ENCODE data around the gene GPR132. TPM values are rescaled to one million over a fixed set of nuclear protein-coding genes. Genes with fewer than 3 reads are reported as not detected.

The GPR132 gene
- total RNA-seq, 1 donor from 2014 or later = not detected

- DNase-seq (ENCODE audit: low read depth) (no peak), FAIRE-seq (no peak)
- TF ChIP-seq CTCF (IDR thresholded peaks at IDR 0.05; ENCODE audit: insufficient read depth, low read length, severe bottlenecking) = no peak
- H3K36me3 ChIP-seq (ENCODE audit: control insufficient read depth, insufficient read depth, low read length) = no peaks in the 10 kb centered on the region
- H3K27me3 ChIP-seq (ENCODE audit: control insufficient read depth, insufficient read depth, low read length) = no peaks in the 10 kb centered on the region
- H3K4me3 ChIP-seq (ENCODE audit: low read depth, low read length) = no peak overlapping the region
Measured at GRCh38 chr14:105096206-105096875, 31.1 kb upstream of the GPR132 start.

- no peak for DNase-seq (ENCODE audit: low read depth)
- peak; percentile 7 for FAIRE-seq
- no peak for TF ChIP-seq CTCF (IDR thresholded peaks at IDR 0.05; ENCODE audit: insufficient read depth, low read length, severe bottlenecking)
- Histone ChIP-seq H3K4me3 (ENCODE audit: low read depth, low read length) (no peak overlapping the region), H3K36me3 (ENCODE audit: control insufficient read depth, insufficient read depth, low read length) (no peaks in the 10 kb centered on the region), H3K27me3 (ENCODE audit: control insufficient read depth, insufficient read depth, low read length) (no peaks in the 10 kb centered on the region)
Measured at GRCh38 chr14:105095236-105095805, 30.1 kb upstream of the GPR132 start.

DNA sequence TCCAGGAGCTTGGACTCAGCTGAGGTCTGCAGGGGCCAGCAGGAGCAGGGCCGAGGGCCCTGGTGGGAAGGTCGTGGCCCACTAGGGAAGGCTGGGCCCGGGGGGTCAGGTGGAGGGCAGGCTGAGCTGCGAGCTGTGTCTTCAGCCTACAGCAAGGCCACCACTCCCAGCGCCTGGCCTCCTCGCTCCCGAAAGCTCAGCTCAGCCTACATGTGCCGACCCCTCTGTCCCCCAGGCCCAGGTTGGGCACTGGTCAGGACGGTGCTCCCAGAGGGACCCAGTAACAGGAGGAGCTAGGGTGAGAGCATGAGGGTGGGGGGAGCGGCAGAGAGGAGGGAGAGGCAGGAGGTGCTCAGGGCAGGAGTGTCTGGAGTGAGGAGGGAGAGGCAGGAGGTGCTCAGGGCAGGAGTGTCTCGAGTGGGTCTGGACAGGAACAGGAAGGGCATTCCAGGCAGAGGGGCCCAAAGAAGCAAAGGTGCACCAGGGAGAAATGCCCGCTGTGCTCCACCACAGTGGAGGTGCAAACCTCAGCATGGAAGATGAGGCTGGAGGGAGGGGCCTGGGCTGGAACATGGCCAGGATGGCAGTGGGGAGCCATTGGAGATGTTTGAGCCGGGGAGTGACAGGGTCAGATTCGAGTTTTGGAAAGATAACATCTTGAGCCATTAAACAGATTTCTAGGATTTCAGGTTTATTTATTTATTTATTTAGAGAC lies 29.1 kb upstream of the GPR132 start:
- Histone ChIP-seq H3K27me3 (ENCODE audit: control insufficient read depth, insufficient read depth, low read length) (no peaks in the 10 kb centered on the region), H3K36me3 (ENCODE audit: control insufficient read depth, insufficient read depth, low read length) (no peaks in the 10 kb centered on the region), H3K4me3 (ENCODE audit: low read depth, low read length) (peak overlapping the region; percentile 74)
- FAIRE-seq (no peak), DNase-seq (ENCODE audit: low read depth) (no peak)
- no peak for TF ChIP-seq CTCF (IDR thresholded peaks at IDR 0.05; ENCODE audit: insufficient read depth, low read length, severe bottlenecking)

- FAIRE-seq = no peak
- no peaks in the 10 kb centered on the region for H3K27me3 ChIP-seq (ENCODE audit: control insufficient read depth, insufficient read depth, low read length)
- H3K4me3 ChIP-seq (ENCODE audit: low read depth, low read length) = peak overlapping the region; percentile 74
- peak; percentile 82 for DNase-seq (ENCODE audit: low read depth)
- TF ChIP-seq CTCF (IDR thresholded peaks at IDR 0.05; ENCODE audit: insufficient read depth, low read length, severe bottlenecking) = peak; percentile 57
- H3K36me3 ChIP-seq (ENCODE audit: control insufficient read depth, insufficient read depth, low read length) = no peaks in the 10 kb centered on the region
Measured at GRCh38 chr14:105093431-105094192, 28.4 kb upstream of the GPR132 start.

DNA sequence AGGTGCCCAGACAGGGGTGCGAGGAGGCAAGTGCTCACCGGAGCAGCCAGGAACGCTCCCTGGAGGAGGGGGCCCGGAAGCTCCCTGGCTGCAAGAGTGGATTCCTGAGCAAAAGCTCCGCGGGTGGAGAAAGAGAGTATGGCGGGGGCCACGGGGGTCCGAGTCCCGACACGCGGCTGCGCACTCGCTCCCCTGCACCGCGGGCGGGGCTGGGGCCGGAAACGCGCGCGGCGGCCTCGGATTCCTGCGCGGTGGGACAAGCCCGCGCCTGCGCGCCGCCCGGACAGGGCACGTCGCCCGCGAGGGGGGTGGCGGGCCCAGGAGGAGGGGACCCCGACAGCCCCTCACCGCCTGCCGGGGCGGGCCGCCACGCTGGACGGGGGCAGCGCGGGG lies 27.8 kb upstream of the GPR132 start:
- Histone ChIP-seq H3K27me3 (ENCODE audit: control insufficient read depth, insufficient read depth, low read length) (no peaks in the 10 kb centered on the region), H3K4me3 (ENCODE audit: low read depth, low read length) (peak overlapping the region; percentile 74), H3K36me3 (ENCODE audit: control insufficient read depth, insufficient read depth, low read length) (no peaks in the 10 kb centered on the region)
- DNase-seq (ENCODE audit: low read depth) (no peak), FAIRE-seq (no peak)
- no peak for TF ChIP-seq CTCF (IDR thresholded peaks at IDR 0.05; ENCODE audit: insufficient read depth, low read length, severe bottlenecking)
